PC-9 (cell line): ENCODE data around the gene PKD1L1. TPM values are rescaled to one million over a fixed set of nuclear protein-coding genes. Genes with fewer than 3 reads are reported as not detected.

Experiments
- BruUV-seq: library from RNA; stranded (reverse); fragments of 400-500 nt; replicated peaks from 2 replicates; lab custom pipeline; 2021; lab: Mats Ljungman, UMichigan
- CTCF ChIA-PET: fragments of 300-600 bp; sonication (Branson Sonifier 250); formaldehyde crosslinking; loops from one replicate; lab custom pipeline; 2022; ENCODE audit warnings: antibody characterized with exemption; lab: Charles Lee
- POLR2A ChIA-PET: fragments of 300-600 bp; sonication (Branson Sonifier 250); formaldehyde crosslinking; loops from one replicate; lab custom pipeline; 2022; ENCODE audit warnings: antibody characterized with exemption; ENCODE audit not compliant: unreplicated experiment; lab: Charles Lee
- DNase-seq, 2 experiments: peaks; one replicate each; pipeline versions ENCODE4 v3.0.0 to v3.0.0-alpha.2; 2015 to 2022; ENCODE audit warnings: mixed read lengths in 1 of 2
- H2AFZ ChIP-seq: fragments of 200-600 bp; sonication (generic); 2 replicates; pipeline ENCODE4 v1.8.1; 2017; ENCODE audit warnings: antibody characterized with exemption
- H3F3A ChIP-seq: fragments of 200-600 bp; sonication (generic); 2 replicates; pipeline ENCODE4 v1.8.1; 2017; ENCODE audit warnings: antibody characterized with exemption, mild to moderate bottlenecking, low read depth; ENCODE audit not compliant: insufficient read depth
- H3K27ac ChIP-seq: fragments of 200-600 bp; sonication (generic); 2 replicates; pipeline ENCODE4 v1.6.1; 2016; ENCODE audit warnings: mixed run types
- H3K27me3 ChIP-seq: fragments of 200-600 bp; sonication (generic); 2 replicates; pipeline ENCODE4 v1.6.1; 2016; ENCODE audit warnings: low read depth, mixed run types; ENCODE audit not compliant: insufficient read depth
- H3K36me3 ChIP-seq: fragments of 200-600 bp; sonication (generic); 2 replicates; pipeline ENCODE4 v1.6.1; 2016; ENCODE audit warnings: low read depth, mixed run types
- H3K4me1 ChIP-seq: fragments of 200-600 bp; sonication (generic); replicated peaks from 2 replicates; pipeline ENCODE4 v1.6.1; 2016; ENCODE audit warnings: mixed run types; ENCODE audit not compliant: insufficient read depth
- H3K4me2 ChIP-seq: fragments of 200-600 bp; sonication (generic); 2 replicates; pipeline ENCODE4 v1.6.1; 2017; ENCODE audit warnings: mixed run types
- H3K4me3 ChIP-seq: fragments of 200-600 bp; sonication (generic); 2 replicates; pipeline ENCODE4 v1.6.1; 2016; ENCODE audit warnings: mixed run types
- H3K79me2 ChIP-seq: fragments of 200-600 bp; sonication (generic); 2 replicates; pipeline ENCODE4 v1.6.1; 2017; ENCODE audit warnings: low read depth, mixed run types
- H3K9me2 ChIP-seq: fragments of 200-600 bp; sonication (generic); 2 replicates; pipeline ENCODE4 v1.8.1; 2017; ENCODE audit warnings: mild to moderate bottlenecking; ENCODE audit not compliant: insufficient read depth
- H3K9me3 ChIP-seq: fragments of 200-600 bp; sonication (generic); 2 replicates; pipeline ENCODE4 v1.8.1; 2016; ENCODE audit warnings: low read depth; ENCODE audit not compliant: insufficient read depth
- H4K20me1 ChIP-seq: fragments of 200-600 bp; sonication (generic); 2 replicates; pipeline ENCODE4 v1.8.1; 2017; ENCODE audit not compliant: insufficient read depth
- CTCF ChIP-seq: fragments of 200-600 bp; sonication (generic); conservative IDR thresholded peaks from 2 replicates; pipeline ENCODE4 v1.6.1; 2017; ENCODE audit warnings: mixed run types, antibody characterized with exemption, mild to moderate bottlenecking, moderate library complexity
- EZH2 ChIP-seq: fragments of 200-600 bp; sonication (generic); IDR thresholded peaks from 2 replicates; pipeline ENCODE4 v1.8.0; 2017; ENCODE audit warnings: antibody characterized with exemption, low read depth
- intact Hi-C: fragments of 100-400 bp; cut with micrococcal nuclease; formaldehyde crosslinking; loops from one replicate; pipeline ENCODE4 v1.10.0; 2022; ENCODE audit not compliant: unreplicated experiment
- total RNA-seq: library from RNA; stranded (reverse); gene quantifications from 2 replicates; pipeline ENCODE4 v1.2.3, GENCODE V29; 2021

The PKD1L1 gene
- total RNA-seq, 1 experiment from 2014 or later: 0.07 TPM

- H3K4me2 ChIP-seq: no peak overlapping the region
- POLR2A ChIA-PET: no interaction called here
- CTCF ChIA-PET: no interaction called here
These were observed 70.9 kb downstream of the PKD1L1 start for GRCh38 chr7:47877336-47877735.

GRCh38 chr7:47875998-47876744, 72.1 kb downstream of the PKD1L1 start:
- TF ChIP-seq CTCF: no peak
- TF ChIP-seq EZH2: no peak
- Histone ChIP-seq H3K27ac (no peak overlapping the region), H3K9me2 (no peaks in the 10 kb centered on the region), H3K9me3 (no peaks in the 10 kb centered on the region), H4K20me1 (no peaks in the 10 kb centered on the region), H3F3A (no peaks in the 10 kb centered on the region), H3K4me1 (no peaks in the 10 kb centered on the region), H3K79me2 (no peaks in the 10 kb centered on the region), H3K4me3 (no peak overlapping the region), H3K4me2 (no peak overlapping the region), H3K27me3 (no peaks in the 10 kb centered on the region), H3K36me3 (no peaks in the 10 kb centered on the region), H2AFZ (no peak overlapping the region)
- CTCF ChIA-PET: no interaction called here
- BruUV-seq: no TSS peak
- no peak for DNase-seq
- intact Hi-C loops: no loop called here
- POLR2A ChIA-PET: interaction anchor here (0.7 kb wide), 1 partner anchor 379 kb away, joined by 4 read pairs; no protein-coding TSS in a partner anchor

More at GRCh38 chr7:47877336-47877735, 70.9 kb downstream of the PKD1L1 start:
- H4K20me1 ChIP-seq: no peaks in the 10 kb centered on the region
- no peaks in the 10 kb centered on the region for H3K9me2 ChIP-seq
- intact Hi-C loops: no loop called here
- H2AFZ ChIP-seq: no peak overlapping the region
- no peak for DNase-seq
- TF ChIP-seq CTCF: no peak
- H3K36me3 ChIP-seq: no peaks in the 10 kb centered on the region
- no peaks in the 10 kb centered on the region for H3F3A ChIP-seq
- no peaks in the 10 kb centered on the region for H3K79me2 ChIP-seq
- no peaks in the 10 kb centered on the region for H3K9me3 ChIP-seq
- H3K27ac ChIP-seq: no peak overlapping the region
- no peaks in the 10 kb centered on the region for H3K27me3 ChIP-seq
- no peak overlapping the region for H3K4me3 ChIP-seq
- no peaks in the 10 kb centered on the region for H3K4me1 ChIP-seq
- BruUV-seq: no TSS peak

GRCh38 chr7:47875406-47875805, 72.9 kb downstream of the PKD1L1 start:
- no peak overlapping the region for H3K4me2 ChIP-seq
- no TSS peak for BruUV-seq
- H3K9me3 ChIP-seq: no peaks in the 10 kb centered on the region
- no peaks in the 10 kb centered on the region for H3K36me3 ChIP-seq
- ChIA-PET POLR2A (no interaction called here), CTCF (no interaction called here)
- no peaks in the 10 kb centered on the region for H4K20me1 ChIP-seq
- H2AFZ ChIP-seq: no peak overlapping the region
- no peak for TF ChIP-seq CTCF
- TF ChIP-seq EZH2: no peak
- intact Hi-C loops: no loop called here
- no peaks in the 10 kb centered on the region for H3K79me2 ChIP-seq
- H3K27ac ChIP-seq: no peak overlapping the region
- no peak overlapping the region for H3K4me3 ChIP-seq
- no peak for DNase-seq
- H3K4me1 ChIP-seq: no peaks in the 10 kb centered on the region
- no peaks in the 10 kb centered on the region for H3F3A ChIP-seq
- H3K9me2 ChIP-seq: no peaks in the 10 kb centered on the region
- H3K27me3 ChIP-seq: no peaks in the 10 kb centered on the region
